Esophagus squamous epithelium (tissue), 4 donors: Measurements from ENCODE around the gene GNLY.

Source experiments
- POLR2A ChIP-seq, 4 donors: fragments of 450-650 bp; IDR thresholded peaks; one replicate each; pipeline ENCODE4 v1.6.1; 2017; ENCODE audit warnings: antibody characterized with exemption in 4 of 4, mild to moderate bottlenecking in 4 of 4, moderate library complexity in 3 of 4
- TF ChIP-seq, protein P1 (sequence below), 6 experiments: fragments of 450-650 bp in 4 of 6; fragments of 200-600 bp in 2 of 6; sonication (generic) in 2 of 6; IDR thresholded peaks; one replicate each; pipeline ENCODE4 v1.5.1; 2016 to 2019; ENCODE audit warnings: antibody characterized with exemption in 6 of 6, mild to moderate bottlenecking in 4 of 6, moderate library complexity in 4 of 6

DNA sequence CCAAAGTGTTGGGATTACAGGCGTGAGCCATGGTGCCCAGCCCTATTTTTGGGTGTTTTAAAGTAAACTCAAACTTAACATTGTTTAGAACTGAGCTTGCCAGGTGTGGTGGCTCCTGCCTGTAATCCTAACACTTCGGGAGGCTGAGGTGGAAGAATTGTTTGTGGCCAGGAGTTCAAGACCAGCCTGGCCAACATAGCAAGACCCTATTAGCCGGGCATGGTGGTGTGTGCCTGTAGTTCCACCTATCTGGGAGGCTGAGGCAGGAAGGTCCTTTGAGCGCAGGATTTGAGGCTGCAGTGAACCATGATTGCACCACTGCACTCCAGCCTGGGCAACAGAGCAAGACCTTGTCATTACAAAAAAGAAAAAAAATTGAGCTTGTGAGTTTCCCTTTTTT is 43.7 kb upstream of the GNLY start:
- TF ChIP-seq, protein P1, sequence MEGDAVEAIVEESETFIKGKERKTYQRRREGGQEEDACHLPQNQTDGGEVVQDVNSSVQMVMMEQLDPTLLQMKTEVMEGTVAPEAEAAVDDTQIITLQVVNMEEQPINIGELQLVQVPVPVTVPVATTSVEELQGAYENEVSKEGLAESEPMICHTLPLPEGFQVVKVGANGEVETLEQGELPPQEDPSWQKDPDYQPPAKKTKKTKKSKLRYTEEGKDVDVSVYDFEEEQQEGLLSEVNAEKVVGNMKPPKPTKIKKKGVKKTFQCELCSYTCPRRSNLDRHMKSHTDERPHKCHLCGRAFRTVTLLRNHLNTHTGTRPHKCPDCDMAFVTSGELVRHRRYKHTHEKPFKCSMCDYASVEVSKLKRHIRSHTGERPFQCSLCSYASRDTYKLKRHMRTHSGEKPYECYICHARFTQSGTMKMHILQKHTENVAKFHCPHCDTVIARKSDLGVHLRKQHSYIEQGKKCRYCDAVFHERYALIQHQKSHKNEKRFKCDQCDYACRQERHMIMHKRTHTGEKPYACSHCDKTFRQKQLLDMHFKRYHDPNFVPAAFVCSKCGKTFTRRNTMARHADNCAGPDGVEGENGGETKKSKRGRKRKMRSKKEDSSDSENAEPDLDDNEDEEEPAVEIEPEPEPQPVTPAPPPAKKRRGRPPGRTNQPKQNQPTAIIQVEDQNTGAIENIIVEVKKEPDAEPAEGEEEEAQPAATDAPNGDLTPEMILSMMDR (IDR thresholded peaks at IDR 0.05), result no peak
- no peak for TF ChIP-seq POLR2A (IDR thresholded peaks at IDR 0.05)
